SK-N-SH treated with all-trans-retinoic acid at 6 μM for 48 hours (cell line): ENCODE measurements around the gene OR8A1.

ENCODE experiments used
- ATAC-seq: fragments of 200-7000 bp; cut with Tn5 transposase; 3 replicates; pipeline ENCODE4 v1.9.1; 2020; ENCODE audit warnings: mild to moderate bottlenecking, moderate library complexity
- ARNTL ChIP-seq: fragments of 450-650 bp; formaldehyde crosslinking; IDR thresholded peaks from 2 replicates; pipeline ENCODE4 v1.5.0; 2020; ENCODE audit warnings: low read depth, mild to moderate bottlenecking, moderate library complexity, borderline replicate concordance
- BACH2 ChIP-seq: fragments of 250-450 bp; sonication (Bioruptor Pico); IDR thresholded peaks from 2 replicates; pipeline ENCODE4 v1.9.0; 2021; ENCODE audit warnings: mild to moderate bottlenecking, borderline replicate concordance
- CSDC2 ChIP-seq: fragments of 250-450 bp; sonication (Bioruptor Pico); IDR thresholded peaks from 2 replicates; pipeline ENCODE4 v1.5.0; 2020; ENCODE audit warnings: mild to moderate bottlenecking, moderate library complexity
- ESRRG ChIP-seq: fragments of 250-450 bp; sonication (Bioruptor Pico); IDR thresholded peaks from 2 replicates; pipeline ENCODE4 v1.6.1; 2021; ENCODE audit warnings: mild to moderate bottlenecking
- GLIS3 ChIP-seq: fragments of 250-450 bp; sonication (Bioruptor Pico); IDR thresholded peaks from 2 replicates; pipeline ENCODE4 v1.5.0; 2020; ENCODE audit warnings: mild to moderate bottlenecking, moderate library complexity
- ISL1 ChIP-seq: fragments of 250-450 bp; sonication (Bioruptor Pico); IDR thresholded peaks from 2 replicates; pipeline ENCODE4 v2.1.2; 2022; ENCODE audit warnings: mild to moderate bottlenecking, moderate library complexity
- OSR1 ChIP-seq: fragments of 250-450 bp; sonication (Bioruptor Pico); IDR thresholded peaks from 2 replicates; pipeline ENCODE4 v1.8.0; 2022; ENCODE audit warnings: moderate library complexity, mild to moderate bottlenecking, inconsistent platforms
- POU6F1 ChIP-seq: fragments of 250-450 bp; sonication (Bioruptor Pico); IDR thresholded peaks from 2 replicates; pipeline ENCODE4 v1.8.0; 2021; ENCODE audit warnings: low read depth, mild to moderate bottlenecking, moderate library complexity, borderline replicate concordance
- PPARA ChIP-seq: fragments of 250-450 bp; sonication (Bioruptor Pico); IDR thresholded peaks from 2 replicates; pipeline ENCODE4 v1.5.0; 2020; ENCODE audit warnings: mild to moderate bottlenecking, borderline replicate concordance
- RARB ChIP-seq: fragments of 250-450 bp; sonication (Bioruptor Pico); IDR thresholded peaks from 2 replicates; pipeline ENCODE4 v1.8.0; 2021; ENCODE audit warnings: mild to moderate bottlenecking, moderate library complexity
- TCF4 ChIP-seq: fragments of 250-450 bp; sonication (Bioruptor Pico); IDR thresholded peaks from 2 replicates; pipeline ENCODE4 v1.8.0; 2021; ENCODE audit warnings: mild to moderate bottlenecking, moderate library complexity, borderline replicate concordance
- TOX ChIP-seq: fragments of 250-450 bp; sonication (Bioruptor Pico); IDR thresholded peaks from 2 replicates; pipeline ENCODE4 v1.8.0; 2021; ENCODE audit warnings: mild to moderate bottlenecking, moderate library complexity, borderline replicate concordance
- ZC3H10 ChIP-seq: fragments of 250-450 bp; sonication (Bioruptor Pico); IDR thresholded peaks from 2 replicates; pipeline ENCODE4 v1.5.1; 2021; ENCODE audit warnings: mild to moderate bottlenecking, moderate library complexity
- ZFP3 ChIP-seq: fragments of 250-450 bp; sonication (Bioruptor Pico); IDR thresholded peaks from 2 replicates; pipeline ENCODE4 v1.5.0; 2020; ENCODE audit warnings: mild to moderate bottlenecking, moderate library complexity
- ZFP30 ChIP-seq: fragments of 450-650 bp; formaldehyde crosslinking; IDR thresholded peaks from 2 replicates; pipeline ENCODE4 v1.5.0; 2022; ENCODE audit warnings: mild to moderate bottlenecking, moderate library complexity
- ZNF565 ChIP-seq: fragments of 450-650 bp; formaldehyde crosslinking; conservative IDR thresholded peaks from 2 replicates; pipeline ENCODE4 v1.5.0; 2020; ENCODE audit warnings: low read depth, mild to moderate bottlenecking, moderate library complexity
- ZNF70 ChIP-seq: fragments of 450-650 bp; formaldehyde crosslinking; IDR thresholded peaks from 2 replicates; pipeline ENCODE4 v1.5.0; 2020; ENCODE audit warnings: mild to moderate bottlenecking, moderate library complexity
- ZNF8 ChIP-seq: fragments of 450-650 bp; formaldehyde crosslinking; IDR thresholded peaks from 2 replicates; pipeline ENCODE4 v1.5.0; 2020; ENCODE audit warnings: mild to moderate bottlenecking, moderate library complexity
- TF ChIP-seq, protein P1 (sequence below): fragments of 250-450 bp; sonication (Bioruptor Pico); IDR thresholded peaks from 2 replicates; pipeline ENCODE4 v1.8.0; 2020; ENCODE audit warnings: mild to moderate bottlenecking, moderate library complexity, borderline replicate concordance
- TF ChIP-seq, protein P2 (sequence below): fragments of 250-450 bp; sonication (Bioruptor Pico); IDR thresholded peaks from 2 replicates; pipeline ENCODE4 v1.5.1; 2020; ENCODE audit warnings: low read depth, mild to moderate bottlenecking, moderate library complexity
- TF ChIP-seq, protein P3 (sequence below): fragments of 250-450 bp; sonication (Bioruptor Pico); IDR thresholded peaks from 2 replicates; pipeline ENCODE4 v1.5.0; 2020; ENCODE audit warnings: mild to moderate bottlenecking, moderate library complexity
- TF ChIP-seq, protein P4 (sequence below): fragments of 250-450 bp; sonication (Bioruptor Pico); IDR thresholded peaks from 2 replicates; pipeline ENCODE4 v1.5.1; 2021; ENCODE audit warnings: mild to moderate bottlenecking, moderate library complexity

The OR8A1 gene

GRCh38 chr11:124536520-124536919, 33.3 kb upstream of the OR8A1 start:
- peak; percentile 54 for ATAC-seq
- no peak for TF ChIP-seq ZNF565 (CRISPR knock-in tag)
- TF ChIP-seq ZNF70 (CRISPR knock-in tag) = no peak
- TF ChIP-seq TOX = no peak
- TF ChIP-seq, protein P1, sequence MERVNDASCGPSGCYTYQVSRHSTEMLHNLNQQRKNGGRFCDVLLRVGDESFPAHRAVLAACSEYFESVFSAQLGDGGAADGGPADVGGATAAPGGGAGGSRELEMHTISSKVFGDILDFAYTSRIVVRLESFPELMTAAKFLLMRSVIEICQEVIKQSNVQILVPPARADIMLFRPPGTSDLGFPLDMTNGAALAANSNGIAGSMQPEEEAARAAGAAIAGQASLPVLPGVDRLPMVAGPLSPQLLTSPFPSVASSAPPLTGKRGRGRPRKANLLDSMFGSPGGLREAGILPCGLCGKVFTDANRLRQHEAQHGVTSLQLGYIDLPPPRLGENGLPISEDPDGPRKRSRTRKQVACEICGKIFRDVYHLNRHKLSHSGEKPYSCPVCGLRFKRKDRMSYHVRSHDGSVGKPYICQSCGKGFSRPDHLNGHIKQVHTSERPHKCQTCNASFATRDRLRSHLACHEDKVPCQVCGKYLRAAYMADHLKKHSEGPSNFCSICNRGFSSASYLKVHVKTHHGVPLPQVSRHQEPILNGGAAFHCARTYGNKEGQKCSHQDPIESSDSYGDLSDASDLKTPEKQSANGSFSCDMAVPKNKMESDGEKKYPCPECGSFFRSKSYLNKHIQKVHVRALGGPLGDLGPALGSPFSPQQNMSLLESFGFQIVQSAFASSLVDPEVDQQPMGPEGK (CRISPR knock-in tag) = no peak
- no peak for TF ChIP-seq ARNTL (CRISPR knock-in tag)
- no peak for TF ChIP-seq ZC3H10
- no peak for TF ChIP-seq PPARA (CRISPR knock-in tag)
- no peak for TF ChIP-seq TCF4 (CRISPR knock-in tag)
- TF ChIP-seq, protein P2, sequence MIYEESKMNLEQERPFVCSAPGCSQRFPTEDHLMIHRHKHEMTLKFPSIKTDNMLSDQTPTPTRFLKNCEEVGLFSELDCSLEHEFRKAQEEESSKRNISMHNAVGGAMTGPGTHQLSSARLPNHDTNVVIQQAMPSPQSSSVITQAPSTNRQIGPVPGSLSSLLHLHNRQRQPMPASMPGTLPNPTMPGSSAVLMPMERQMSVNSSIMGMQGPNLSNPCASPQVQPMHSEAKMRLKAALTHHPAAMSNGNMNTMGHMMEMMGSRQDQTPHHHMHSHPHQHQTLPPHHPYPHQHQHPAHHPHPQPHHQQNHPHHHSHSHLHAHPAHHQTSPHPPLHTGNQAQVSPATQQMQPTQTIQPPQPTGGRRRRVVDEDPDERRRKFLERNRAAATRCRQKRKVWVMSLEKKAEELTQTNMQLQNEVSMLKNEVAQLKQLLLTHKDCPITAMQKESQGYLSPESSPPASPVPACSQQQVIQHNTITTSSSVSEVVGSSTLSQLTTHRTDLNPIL (CRISPR knock-in tag) = no peak
- no peak for TF ChIP-seq ISL1 (CRISPR knock-in tag)
- TF ChIP-seq, protein P3, sequence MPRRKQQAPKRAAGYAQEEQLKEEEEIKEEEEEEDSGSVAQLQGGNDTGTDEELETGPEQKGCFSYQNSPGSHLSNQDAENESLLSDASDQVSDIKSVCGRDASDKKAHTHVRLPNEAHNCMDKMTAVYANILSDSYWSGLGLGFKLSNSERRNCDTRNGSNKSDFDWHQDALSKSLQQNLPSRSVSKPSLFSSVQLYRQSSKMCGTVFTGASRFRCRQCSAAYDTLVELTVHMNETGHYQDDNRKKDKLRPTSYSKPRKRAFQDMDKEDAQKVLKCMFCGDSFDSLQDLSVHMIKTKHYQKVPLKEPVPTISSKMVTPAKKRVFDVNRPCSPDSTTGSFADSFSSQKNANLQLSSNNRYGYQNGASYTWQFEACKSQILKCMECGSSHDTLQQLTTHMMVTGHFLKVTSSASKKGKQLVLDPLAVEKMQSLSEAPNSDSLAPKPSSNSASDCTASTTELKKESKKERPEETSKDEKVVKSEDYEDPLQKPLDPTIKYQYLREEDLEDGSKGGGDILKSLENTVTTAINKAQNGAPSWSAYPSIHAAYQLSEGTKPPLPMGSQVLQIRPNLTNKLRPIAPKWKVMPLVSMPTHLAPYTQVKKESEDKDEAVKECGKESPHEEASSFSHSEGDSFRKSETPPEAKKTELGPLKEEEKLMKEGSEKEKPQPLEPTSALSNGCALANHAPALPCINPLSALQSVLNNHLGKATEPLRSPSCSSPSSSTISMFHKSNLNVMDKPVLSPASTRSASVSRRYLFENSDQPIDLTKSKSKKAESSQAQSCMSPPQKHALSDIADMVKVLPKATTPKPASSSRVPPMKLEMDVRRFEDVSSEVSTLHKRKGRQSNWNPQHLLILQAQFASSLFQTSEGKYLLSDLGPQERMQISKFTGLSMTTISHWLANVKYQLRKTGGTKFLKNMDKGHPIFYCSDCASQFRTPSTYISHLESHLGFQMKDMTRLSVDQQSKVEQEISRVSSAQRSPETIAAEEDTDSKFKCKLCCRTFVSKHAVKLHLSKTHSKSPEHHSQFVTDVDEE = no peak
- no peak for TF ChIP-seq POU6F1 (CRISPR knock-in tag)
- no peak for TF ChIP-seq BACH2
- TF ChIP-seq, protein P4, sequence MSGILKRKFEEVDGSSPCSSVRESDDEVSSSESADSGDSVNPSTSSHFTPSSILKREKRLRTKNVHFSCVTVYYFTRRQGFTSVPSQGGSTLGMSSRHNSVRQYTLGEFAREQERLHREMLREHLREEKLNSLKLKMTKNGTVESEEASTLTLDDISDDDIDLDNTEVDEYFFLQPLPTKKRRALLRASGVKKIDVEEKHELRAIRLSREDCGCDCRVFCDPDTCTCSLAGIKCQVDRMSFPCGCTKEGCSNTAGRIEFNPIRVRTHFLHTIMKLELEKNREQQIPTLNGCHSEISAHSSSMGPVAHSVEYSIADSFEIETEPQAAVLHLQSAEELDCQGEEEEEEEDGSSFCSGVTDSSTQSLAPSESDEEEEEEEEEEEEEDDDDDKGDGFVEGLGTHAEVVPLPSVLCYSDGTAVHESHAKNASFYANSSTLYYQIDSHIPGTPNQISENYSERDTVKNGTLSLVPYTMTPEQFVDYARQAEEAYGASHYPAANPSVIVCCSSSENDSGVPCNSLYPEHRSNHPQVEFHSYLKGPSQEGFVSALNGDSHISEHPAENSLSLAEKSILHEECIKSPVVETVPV (CRISPR knock-in tag) = no peak
- TF ChIP-seq ZFP30 (CRISPR knock-in tag) = no peak
- TF ChIP-seq ZNF8 (CRISPR knock-in tag) = no peak
- no peak for TF ChIP-seq OSR1 (CRISPR knock-in tag)
- no peak for TF ChIP-seq ZFP3 (CRISPR knock-in tag)

GRCh38 chr11:124538019-124538418, 31.8 kb upstream of the OR8A1 start:
- TF ChIP-seq CSDC2 (CRISPR knock-in tag) (no peak), OSR1 (CRISPR knock-in tag) (no peak), POU6F1 (CRISPR knock-in tag) (no peak), RARB (no peak), ZC3H10 (no peak), BACH2 (no peak), TOX (no peak), ZNF70 (CRISPR knock-in tag) (no peak), ZFP30 (CRISPR knock-in tag) (no peak), ZFP3 (CRISPR knock-in tag) (no peak), GLIS3 (CRISPR knock-in tag) (no peak), ZNF8 (CRISPR knock-in tag) (no peak), ESRRG (no peak), PPARA (CRISPR knock-in tag) (no peak)
- TF ChIP-seq, protein P3 = no peak
- TF ChIP-seq, protein P4 (CRISPR knock-in tag) = no peak
- no peak for ATAC-seq
